ENCODE measurements around the gene THUMPD3.

The THUMPD3 gene

GRCh38 chr3:9361691-9362388 lies 1.0 kb upstream of the THUMPD3 start:
- DNase-seq: no peak

- no peak for DNase-seq
Measured at GRCh38 chr3:9369508-9369907, 6.7 kb downstream of the THUMPD3 start.

GRCh38 chr3:9373465-9373864 lies 10.6 kb downstream of the THUMPD3 start:
- no peak for DNase-seq

- no peak for DNase-seq
Measured at GRCh38 chr3:9377981-9378380, 15.1 kb downstream of the THUMPD3 start.

GRCh38 chr3:9379327-9379726 lies 16.5 kb downstream of the THUMPD3 start:
- no peak for DNase-seq

GRCh38 chr3:9380014-9380413 lies 17.2 kb downstream of the THUMPD3 start:
- DNase-seq: no peak

GRCh38 chr3:9384141-9384828 lies 21.4 kb downstream of the THUMPD3 start:
- no peak for DNase-seq

GRCh38 chr3:9385187-9386077 lies 22.6 kb downstream of the THUMPD3 start:
- DNase-seq: no peak

GRCh38 chr3:9386078-9386459 lies 23.2 kb downstream of the THUMPD3 start:
- no peak for DNase-seq

- DNase-seq: no peak
Measured at GRCh38 chr3:9386501-9387321, 23.9 kb downstream of the THUMPD3 start.

GRCh38 chr3:9387322-9387655 lies 24.4 kb downstream of the THUMPD3 start:
- no peak for DNase-seq

GRCh38 chr3:9388142-9388541 lies 25.3 kb downstream of the THUMPD3 start:
- DNase-seq: no peak

- no peak for DNase-seq
Measured at GRCh38 chr3:9388562-9389272, 25.9 kb downstream of the THUMPD3 start.

GRCh38 chr3:9390265-9390888 lies 27.5 kb downstream of the THUMPD3 start:
- DNase-seq: no peak

GRCh38 chr3:9392041-9392440 lies 29.2 kb downstream of the THUMPD3 start:
- no peak for DNase-seq

- no peak for DNase-seq
Measured at GRCh38 chr3:9395570-9396300, 32.9 kb downstream of the THUMPD3 start.

GRCh38 chr3:9396301-9396631 lies 33.4 kb downstream of the THUMPD3 start:
- peak; percentile 75 for DNase-seq

GRCh38 chr3:9396632-9397331 lies 33.9 kb downstream of the THUMPD3 start:
- peak; percentile 97 for DNase-seq

GRCh38 chr3:9397332-9397905 lies 34.6 kb downstream of the THUMPD3 start, which contains the start of gene SETD5:
SETD5 (plus strand) TSS chr3:9397615; CDS start chr3:9428939, 31,324 bp downstream.
- DNase-seq: peak; percentile 89

Data from NCI-H1092 treated with DMSO at 0.1 percent for 48 hours (cell line).